HG02973 (cell line): Measurements from ENCODE around the gene RANBP3.
"Not testable (repeated sequence)": the region's sequence is repeated elsewhere in the genome, so short reads cannot be mapped to it uniquely, and the experiment has no call there.

Source experiments
- ATAC-seq: cut with Tn5 transposase; IDR thresholded peaks from one replicate; pipeline ENCODE4 v1.9.1; 2021; ENCODE audit warnings: moderate library complexity; ENCODE audit not compliant: unreplicated experiment

The RANBP3 gene

DNA sequence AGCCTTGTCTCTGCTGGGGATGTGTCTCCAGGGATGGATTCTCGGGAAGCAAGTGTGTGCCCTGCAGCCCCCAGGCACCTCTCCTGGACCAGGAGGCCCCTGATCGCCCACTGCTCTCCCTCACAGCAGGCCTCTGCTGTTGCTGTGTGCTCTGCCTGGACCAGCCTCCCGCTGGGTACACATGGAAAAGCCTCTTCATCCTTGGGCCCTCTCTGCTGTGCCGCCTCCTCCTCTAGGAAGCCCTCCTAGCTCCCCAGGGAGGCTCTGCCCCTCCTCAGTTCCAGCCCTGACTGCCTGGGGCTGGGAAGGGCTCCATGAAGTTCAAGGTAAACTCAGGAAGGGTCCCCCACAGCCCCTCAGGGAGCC, 86.4 kb downstream of the RANBP3 start:
- no peak for ATAC-seq

DNA sequence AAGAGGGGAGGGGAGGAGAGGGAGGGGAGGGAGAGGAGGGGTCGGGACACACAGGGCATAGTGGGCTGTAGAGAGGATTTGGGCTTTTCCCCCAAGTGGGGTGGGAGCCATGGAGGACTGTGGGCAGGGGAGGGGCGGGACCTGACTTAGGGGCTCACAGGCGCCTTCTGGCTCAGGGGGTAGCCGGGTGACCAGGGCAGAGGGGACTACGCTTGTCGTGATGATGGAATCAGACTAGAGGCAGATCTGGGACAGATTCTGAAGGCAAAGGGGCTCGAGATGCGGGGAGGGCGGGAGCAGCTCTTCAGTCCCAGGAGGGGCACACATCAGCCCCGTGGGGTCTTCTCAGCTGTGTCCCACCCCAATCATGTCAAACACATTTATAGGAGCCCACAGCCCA, 87.8 kb downstream of the RANBP3 start:
- no peak for ATAC-seq

DNA sequence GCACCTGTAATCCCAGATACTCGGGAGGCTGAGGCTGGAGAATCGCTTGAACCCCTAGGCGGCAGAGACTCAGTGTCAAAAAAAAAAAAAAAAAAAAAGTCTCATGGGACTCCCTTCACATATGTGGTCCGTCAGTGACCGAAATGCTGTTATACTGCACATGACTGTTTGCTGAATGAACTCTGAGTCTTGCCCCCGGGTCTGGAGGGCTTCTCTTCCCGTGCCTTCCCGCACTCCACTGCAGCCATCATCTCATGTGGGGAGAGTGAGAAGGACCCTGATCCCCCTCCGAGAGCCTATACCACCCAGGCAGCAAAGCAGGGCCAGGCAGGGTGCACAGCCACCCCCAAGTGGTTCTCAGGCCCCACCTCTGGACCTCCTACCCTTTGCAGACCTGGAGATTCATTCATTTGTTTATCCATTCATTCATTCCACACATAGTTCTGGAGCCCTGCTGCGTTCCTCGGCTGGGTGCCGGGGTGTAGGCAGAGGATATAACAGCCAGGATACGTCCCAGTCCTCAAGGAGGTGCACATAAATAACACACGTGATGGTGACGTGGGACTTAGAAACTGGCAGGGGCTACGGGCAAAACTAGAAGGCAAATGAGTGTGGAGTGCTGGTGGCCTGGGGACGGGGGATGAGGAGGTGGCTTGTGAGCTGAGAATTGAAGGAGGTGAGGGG, 88.5 kb downstream of the RANBP3 start:
- ATAC-seq = no peak

DNA sequence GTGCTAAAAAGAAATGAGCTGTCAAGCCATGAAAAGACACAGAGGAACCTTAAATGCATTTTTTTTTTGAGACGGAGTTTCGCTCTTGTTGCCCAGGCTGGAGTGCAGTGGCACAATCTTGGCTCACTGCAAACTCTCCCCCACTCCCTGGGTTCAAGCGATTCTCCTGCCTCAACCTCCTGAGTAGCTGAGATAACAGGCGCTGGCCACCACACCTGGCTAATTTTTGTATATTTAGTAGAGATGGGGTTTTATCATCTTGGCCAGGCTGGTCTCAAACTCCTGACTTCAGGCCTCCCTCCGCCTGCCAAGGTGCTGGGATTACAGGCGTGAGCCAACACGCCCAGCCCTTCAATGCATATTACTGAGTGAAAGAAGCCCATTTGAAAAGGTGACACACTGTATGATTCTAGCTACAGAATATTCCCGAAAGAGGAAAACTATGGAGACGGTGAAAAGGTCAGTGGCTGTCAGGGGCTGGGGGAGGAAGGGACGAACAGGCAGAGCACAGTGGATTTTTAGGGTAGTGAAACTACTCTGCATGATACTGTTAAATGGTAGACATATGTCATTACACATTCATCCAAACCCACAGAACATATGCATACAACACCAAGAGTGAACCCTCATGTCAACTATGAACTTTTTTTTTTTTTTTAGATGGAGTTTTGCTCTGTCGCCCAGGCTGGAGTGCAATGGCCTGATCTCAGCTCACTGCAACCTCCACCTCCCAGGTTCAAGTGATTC, 93.7 kb downstream of the RANBP3 start:
- ATAC-seq = not testable (repeated sequence)

DNA sequence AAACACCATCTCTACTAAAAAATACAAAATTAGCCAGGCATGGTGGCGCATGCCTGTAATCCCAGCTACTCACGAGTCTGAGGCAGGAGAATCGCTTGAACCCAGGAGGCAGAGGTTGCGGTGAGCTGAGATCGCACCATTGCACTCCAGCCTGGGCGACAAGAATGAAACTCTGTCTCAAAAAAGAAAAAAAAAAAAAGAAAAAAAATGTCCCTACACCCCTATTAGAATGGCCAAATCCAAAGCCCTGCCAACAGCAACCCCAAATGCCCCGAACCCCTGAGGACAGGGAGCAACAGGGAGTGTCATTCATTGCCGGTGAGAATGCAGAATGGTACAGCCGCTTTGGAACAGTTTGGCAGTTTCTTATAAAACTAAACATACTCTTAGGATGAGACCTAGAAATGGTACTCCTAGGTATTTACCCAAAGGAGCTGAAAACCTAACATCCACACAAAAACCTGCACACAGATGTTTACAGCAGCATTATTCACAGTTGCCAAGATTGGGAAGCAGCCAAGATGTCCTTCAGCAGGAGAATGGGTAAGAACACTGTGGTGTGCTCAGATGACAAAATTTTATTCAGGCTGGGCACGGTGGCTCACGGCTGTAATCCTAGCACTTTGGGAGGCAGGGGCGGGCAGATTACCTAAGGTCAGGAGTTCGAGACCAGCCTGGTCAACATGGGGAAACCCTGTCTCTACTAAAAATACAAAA, 94.6 kb downstream of the RANBP3 start:
- ATAC-seq = not testable (repeated sequence)

DNA sequence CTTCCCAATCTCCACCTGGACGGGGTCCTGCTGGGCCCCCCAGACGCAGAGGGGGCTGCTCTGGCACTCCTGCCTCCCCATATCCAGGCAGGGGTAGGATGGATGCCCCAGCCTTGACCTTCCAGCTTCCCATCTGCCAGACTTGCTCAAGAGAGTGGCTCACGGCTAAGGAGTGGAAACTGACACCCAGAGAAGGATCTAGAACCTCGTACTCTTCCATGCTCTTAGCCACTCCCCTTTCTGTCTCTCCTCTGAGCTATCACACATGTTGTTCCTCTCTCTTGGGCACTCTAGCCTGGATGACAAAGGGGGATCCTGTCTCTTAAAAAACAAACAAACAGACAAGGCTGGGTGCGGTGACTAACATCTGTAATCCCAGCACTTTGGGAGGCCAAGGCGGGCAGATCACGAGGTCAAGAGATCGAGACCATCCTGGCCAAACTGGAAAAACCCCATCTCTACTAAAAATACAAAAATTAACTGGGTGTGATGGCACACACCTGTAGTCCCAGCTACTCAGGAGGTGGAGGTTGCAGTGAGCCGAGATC, 95.4 kb downstream of the RANBP3 start:
- no peak for ATAC-seq

DNA sequence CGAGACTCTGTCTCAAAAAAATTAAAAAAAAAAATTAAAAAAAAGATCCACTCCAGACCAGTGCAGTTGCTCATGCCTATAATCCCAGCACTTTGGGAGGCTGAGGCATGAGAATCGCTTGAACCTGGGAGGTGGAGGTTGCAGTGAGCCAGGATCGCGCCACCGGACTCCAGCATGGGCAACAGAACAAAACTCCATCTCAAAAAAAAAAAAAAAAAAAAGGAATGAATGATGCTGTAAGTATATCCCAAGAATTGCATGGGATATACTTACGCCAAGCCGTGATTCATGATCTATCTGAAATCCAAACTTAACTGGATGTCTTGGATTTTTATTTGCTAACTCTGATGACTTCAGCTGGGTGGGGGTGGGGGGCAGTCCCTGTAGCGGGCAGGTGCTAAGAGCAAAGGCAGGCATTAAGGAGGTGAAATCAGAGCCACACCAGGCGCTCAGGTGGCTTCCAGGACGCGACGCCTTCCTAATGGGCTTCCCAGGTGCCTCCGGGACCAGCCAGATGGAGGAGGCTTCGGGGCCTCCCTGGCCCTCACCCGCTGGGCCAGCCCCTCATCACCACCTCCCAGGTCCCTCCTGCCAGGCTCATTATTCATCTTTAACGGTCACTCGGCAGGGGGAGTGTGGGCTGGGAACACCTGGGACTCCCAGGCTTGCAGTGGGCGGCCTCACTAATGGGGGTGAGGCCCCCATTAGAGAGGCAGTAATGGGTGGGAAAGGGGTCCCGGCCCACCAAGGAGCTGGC, 96.2 kb downstream of the RANBP3 start:
- ATAC-seq = no peak

DNA sequence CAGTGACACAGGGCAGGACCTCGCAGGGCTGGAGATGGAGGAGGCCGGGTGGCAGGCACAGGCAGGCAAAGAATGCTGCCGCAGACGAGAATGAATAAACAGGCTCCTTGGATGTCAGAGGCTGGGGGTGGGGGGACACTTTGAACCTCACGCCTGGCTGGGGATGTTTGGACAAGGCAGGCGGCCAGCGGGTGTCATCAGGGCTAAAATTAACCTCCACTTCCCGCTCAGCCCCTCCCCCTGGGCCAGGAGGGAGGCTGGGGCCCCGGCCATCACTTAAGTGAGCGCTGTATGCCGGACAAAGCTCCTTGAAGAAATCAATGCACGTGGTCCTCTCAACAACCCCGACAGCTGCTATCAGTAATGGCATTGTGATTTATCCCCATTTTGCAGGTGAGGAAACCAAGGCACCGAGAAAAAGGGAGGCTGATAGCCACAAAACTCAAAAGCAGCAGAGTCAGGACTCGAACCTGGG, 97.3 kb downstream of the RANBP3 start:
- no peak for ATAC-seq

DNA sequence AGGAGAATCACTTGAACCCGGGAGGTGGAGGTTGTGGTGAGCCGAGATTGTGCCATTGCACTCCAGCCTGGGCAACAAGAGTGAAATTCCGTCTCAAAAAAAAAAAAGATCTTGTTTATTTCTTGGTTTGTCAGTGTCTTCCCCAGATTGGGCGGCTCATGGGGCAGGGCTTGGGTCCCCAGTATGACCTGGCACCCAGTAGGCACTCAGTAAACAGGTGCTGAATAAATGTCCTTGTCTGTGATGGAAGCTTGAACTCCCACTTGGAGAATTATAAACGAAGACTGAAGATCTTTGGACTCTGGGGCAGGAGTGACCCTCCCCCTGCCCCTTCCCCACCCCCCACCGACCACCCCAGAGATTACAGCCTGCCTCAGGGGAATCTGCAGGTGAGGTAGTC, 97.7 kb downstream of the RANBP3 start:
- no peak for ATAC-seq

DNA sequence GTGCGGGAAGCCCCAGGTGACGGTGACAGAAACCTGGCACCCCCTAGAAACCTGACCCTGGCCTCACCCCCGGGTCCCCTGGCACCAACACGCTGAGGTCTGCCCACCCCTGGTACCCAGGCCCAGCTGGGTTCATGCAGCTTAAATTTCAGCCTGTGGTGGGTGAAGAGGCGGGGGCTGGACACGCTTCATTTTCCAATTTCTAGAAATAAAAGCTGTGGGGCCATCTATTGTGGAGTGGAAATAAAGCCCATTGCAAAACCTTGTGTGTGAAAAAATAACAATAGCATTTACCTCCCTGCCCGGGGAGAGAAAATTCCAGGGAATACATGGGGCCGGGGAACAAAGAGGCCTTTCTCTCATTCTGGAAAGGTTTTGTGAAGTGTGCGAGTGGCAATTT, 100.1 kb downstream of the RANBP3 start:
- no peak for ATAC-seq

DNA sequence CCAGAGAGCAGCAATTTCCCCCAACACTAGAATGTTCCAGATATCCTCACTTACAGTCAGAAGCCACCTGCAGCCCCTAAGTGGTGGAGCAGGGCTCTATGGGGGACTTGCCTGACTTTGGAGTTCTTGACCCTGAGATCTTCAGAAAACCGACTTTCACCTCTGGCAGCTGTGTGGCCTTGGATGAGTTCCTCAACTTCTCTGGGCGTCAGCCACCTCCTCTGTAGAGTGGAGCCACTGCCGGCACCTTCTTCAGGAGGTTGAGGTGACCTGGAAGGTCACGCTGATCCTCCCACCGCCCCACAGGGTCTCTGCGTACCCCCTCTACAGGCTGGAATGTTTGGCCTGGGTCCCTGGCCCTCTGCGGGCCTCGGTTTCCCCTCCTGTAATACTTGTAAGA, 100.5 kb downstream of the RANBP3 start:
- no peak for ATAC-seq

DNA sequence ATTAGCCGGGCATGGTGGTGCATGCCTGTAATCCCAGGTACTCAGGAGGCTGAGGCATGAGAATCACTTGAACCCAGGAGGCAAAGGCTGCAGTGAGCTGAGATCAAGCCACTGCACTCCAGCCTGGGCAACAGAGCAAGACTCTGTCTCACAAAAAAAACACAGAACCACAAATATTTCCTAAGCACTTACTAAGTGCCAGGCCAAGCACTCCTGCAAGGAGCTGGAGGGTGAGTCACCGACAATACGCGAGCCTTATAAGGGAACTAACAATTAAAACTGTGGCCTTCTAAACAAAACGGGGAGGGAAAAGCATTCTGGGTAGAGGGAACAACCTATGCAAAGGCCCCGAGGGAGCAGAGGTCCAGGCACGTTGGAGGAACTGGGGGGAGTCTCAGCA, 103.4 kb downstream of the RANBP3 start:
- ATAC-seq = not testable (repeated sequence)

DNA sequence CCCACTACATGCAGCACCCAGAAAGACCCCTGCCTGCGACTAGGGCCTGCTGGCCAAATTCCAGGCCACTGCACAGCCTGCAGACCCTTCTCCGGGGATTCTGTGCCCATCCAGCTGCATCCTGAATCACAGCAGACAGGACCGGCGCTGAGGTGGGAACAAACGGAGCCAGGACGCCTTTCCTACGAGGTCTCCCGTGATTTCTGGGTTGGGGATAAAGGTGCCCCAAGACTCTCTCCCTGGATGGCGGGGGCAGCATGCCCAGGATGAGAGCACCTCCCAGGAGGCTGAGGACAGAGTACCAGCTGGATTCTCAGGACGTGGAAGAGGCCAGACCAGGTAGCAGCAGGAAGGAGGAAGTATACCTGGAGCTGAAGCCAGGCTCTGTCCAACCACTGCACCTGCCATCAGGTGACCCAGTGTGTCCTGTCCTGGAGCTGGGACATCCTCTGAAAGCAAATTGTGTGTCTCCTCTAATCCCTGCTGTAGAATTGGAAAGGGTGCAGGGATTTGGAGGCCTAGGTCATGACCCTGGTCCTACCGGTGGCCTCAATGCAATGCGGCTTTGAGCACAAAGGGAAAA, 104.2 kb downstream of the RANBP3 start:
- no peak for ATAC-seq

DNA sequence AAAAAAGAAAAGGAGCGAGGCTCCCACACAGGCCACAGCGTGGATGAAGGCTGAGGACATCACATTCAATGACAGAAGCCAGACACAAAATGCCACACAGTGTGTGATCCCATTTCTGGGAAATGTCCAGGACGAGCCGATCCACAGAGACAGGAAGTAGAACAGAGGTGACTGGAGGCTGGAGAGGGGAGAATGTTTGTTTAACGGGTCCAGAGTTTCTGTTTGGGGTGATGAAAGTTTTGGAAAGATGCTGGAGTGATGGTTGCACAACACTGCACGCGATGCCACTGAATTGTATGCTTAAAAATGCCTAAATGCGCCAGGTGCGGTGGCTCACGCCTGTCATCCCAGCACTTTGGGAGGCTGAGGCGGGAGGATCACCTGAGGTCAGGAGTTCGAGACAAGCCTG, 107.0 kb downstream of the RANBP3 start:
- no peak for ATAC-seq

DNA sequence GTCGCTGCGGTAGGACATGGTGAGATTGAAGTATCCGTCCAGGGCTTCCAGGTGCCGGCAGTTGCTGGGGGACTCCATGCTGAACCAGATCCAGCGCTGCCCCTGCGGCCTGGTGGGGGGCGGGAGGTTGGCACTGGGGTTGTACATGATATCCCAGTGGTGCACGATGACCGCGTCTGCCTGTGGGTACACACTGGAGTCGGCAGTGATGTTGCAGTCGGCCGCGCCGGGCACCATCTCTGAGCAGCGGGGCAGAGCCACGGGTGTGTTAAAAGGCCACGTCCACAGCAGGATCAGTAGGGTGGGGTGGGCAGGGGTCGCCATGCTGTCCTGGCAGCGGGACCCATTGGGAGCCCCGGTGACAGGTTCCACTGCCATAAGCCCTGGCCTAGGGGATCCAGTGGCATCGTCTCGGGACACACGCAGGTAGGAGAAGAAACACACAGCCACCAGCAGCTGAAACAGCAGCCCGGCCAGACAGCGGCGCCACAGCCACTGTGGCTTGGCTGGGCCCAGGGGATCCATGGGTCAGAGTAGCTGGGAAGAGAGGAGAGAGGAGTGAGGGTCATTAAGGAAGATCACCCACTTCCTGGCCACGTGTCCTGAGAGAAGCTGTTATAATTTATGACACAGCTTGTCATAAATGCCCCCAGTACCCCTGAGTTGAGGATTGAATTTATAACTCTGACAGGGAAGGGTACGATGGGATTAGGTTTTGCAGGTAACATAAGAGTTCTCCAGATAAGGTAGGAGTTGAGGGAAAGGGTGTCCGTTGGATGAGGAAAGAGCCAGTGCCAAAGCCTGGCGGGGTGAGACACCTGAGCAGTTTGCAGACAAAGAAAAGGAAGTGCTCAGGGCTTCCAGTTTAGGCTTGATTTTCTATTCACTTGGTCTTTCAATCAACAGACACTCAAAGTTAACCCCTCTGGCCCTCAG, 110.5 kb downstream of the RANBP3 start:
- ATAC-seq = no peak
